GM21447 (cell line): ENCODE results near the gene GOSR1.
"Not testable (repeated sequence)": the region's sequence is repeated elsewhere in the genome, so short reads cannot be mapped to it uniquely, and the experiment has no call there.

Source experiments
- ATAC-seq: cut with Tn5 transposase; IDR thresholded peaks from one replicate; pipeline ENCODE4 v1.9.1; 2021; ENCODE audit not compliant: unreplicated experiment

Gene GOSR1

DNA sequence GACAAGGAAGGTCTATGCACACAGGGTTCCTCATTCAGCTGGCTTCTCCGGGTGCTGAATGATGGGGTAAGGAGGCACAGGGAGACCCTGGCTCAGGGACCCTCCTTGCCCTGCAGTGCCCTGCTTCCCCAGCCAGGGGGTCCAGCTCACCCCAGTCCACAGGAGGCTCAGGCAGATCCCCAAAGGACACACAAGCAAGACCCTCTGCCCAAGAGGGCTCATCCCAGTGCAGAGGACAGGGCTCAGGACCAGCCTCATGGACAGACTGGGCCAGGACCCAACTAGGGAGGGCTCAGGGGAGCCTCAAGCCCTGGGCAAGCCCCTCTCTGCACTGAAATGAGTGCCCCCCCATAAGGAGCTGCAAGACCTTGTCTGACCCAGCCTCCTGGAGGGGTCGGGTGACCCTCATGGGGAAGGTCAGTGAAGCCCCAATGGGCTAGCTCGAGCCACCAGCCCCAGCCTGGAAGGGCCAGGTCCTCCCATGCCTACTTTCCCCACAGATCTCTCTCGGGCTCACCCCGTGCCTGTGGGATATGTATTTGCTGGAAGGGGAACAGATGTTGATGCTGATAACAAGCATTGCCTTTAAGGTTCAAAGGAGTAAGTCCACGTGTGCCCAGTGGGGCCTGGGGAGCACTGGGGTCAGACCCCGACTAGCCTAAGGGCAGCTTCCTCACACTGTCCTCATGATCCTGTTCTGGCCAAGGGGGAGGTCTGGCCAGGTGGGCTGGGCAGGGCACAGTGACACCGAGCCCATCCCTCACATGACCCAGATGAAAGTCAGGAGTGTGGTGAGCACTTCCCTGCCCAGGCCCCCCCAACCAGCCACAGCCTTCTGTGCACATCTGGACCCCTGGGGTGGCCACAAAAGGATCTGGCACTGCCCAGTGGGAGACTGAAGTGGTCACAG lies 83.2 kb downstream of the GOSR1 start:
- ATAC-seq: not testable (repeated sequence)

DNA sequence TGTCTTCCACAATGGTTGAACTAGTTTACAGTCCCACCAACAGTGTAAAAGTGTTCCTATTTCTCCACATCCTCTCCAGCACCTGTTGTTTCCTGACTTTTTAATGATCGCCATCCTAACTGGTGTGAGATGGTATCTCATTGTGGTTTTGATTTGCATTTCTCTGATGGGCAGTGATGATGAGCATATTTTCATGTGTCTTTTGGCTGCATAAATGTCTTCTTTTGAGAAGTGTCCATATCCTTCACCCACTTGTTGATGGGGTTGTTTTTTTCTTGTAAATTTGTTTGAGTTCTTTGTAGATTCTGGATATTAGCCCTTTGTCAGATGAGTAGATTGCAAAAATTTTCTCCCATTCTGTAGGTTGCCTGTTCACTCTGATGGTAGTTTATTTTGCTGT lies 84.6 kb downstream of the GOSR1 start:
- ATAC-seq: not testable (repeated sequence)

DNA sequence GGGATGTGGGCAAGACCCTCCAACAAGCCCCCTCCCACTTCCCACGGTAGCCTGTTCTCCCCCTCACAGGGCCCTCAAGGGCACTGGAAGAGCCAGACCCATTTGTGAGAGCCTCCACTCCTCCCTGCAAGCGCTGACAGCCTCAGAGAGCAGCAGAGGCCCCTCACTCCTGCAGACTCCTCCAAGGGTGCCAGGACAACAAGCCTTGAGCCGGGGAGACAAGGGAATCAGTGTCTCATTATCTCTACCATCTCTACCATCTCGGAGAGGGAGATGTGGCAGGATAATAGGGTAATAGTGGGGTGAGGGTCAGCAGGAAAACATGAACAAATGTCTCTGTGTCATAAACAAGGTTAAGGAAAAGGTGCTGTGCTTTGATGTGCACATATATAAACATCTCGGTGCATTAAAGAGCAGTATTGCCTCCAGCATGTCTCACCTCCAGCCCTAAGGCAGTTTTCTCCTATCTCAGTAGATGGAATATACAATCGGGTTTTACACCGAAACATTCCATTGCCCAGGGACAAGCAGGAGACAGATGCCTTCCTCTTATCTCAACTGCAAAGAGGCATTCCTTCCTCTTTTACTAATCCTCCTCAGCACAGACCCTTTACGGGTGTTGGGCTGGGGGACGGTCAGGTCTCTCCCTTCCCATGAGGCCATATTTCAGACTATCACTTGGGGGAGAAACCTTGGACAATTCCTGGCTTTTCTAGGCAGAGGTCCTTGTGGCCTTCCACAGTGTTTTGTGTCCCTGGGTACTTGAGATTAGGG lies 86.1 kb downstream of the GOSR1 start:
- ATAC-seq: not testable (repeated sequence)

DNA sequence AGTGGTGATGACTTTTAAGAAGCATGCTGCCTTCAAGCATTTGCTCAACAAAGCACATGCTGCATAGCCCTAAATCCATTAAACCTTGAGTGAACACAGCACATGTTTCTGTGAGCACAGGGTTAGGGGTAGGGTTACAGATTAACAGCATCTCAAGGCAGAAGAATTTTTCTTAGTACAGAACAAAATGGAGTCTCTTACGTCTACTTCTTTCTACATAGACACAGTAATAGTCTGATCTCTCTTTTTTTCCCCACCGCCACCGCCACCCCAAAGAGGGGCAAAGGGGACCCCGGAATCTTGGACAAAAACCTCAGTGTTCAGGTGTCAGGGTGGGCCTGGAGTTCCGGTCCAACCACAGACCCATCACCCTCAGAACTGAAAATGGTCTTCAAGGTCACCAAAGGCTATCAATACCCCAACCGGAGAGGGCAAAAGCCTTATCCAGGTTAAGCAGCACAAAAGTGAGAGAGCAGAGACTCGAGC lies 86.7 kb downstream of the GOSR1 start:
- not testable (repeated sequence) for ATAC-seq

DNA sequence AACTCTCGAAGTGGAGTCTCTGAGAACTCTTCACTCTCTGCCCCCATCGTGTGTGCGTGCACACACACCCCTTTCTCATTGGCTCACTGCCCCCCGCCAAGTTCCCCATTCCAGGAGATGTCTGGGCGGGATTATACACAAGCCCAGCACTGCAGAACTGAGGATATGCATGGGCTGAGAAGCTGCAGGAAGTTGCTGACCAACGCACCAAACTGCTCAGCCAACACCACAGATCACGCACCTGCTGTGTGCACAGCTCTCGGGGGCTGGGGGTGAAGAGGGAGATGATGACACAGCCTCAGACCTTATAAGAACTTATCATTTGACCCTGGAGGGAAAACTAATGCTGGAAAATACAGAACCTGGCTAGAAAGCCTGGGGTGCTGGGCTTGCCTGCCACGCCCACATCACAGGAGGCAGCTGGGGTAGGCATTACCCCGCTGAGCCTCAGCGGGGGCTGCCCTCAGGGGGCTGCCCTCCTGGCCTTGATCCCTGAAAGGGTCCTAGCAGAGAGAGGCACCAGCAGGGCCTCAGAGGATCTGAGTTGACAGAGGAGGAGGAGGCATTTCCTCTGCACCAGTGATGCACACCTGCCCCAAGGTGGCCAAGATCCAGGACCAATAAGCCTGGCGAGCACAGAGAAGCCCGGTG lies 87.3 kb downstream of the GOSR1 start:
- not testable (repeated sequence) for ATAC-seq

DNA sequence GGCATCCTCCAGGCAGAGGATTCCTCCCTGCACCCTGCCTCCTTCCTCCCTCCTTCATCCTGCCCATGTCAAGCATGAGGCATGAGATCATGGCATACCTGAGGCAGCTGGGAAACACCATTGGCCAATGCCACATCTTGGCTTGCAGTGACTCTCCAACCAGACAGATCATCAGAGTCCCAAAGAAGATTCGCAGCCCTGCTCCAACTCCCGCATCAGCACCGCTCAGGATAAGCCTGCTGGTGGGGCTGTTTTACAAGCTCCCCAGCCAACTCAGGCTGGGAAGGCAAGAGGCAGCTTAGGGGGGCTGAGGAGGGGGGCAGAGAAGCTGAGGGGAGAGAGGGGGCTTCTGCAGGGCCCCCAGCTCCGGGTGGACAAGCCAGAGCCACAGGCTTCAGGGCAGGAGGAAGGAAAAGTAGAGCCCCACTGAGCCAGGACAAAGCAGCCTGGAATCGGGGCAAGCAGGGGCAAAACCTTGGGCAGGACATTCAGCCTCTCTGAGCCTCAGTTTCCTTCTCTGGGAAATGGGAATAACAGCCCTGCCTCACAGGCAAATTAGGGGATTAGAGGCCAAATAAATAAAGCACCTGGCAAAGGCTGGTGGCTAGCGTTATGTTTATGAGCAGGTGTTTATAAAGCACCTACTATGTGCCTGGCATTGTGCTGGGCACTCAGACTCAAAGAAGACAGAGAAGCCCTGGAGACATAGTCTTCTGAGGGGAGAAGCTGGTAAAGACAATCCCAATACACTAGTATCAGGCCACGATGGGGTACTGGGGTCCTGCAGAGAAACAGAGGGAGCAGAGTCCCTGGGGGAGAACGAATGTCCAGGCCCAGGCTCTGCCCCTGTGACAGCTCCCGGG lies 88.1 kb downstream of the GOSR1 start:
- ATAC-seq: no peak

DNA sequence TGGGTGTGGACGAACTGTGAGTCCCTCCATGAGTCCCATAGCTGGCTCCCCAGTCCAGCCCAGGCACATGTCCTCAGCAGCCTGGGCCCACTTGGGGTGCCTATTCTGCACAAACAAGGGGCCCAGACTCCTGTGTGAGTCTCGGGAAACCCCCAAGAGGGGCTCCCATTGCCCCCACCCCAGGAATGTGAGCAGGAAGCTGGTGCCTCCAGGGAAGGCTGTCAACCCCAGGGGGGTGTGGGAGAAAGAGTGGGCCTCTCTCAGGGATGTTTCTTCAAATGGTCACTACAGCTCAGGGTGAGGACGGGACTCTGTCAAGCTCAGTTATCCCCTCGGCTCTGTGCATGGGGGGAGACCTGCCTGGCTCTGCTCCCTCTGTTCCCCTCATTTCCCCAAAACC lies 88.9 kb downstream of the GOSR1 start:
- ATAC-seq: not testable (repeated sequence)

DNA sequence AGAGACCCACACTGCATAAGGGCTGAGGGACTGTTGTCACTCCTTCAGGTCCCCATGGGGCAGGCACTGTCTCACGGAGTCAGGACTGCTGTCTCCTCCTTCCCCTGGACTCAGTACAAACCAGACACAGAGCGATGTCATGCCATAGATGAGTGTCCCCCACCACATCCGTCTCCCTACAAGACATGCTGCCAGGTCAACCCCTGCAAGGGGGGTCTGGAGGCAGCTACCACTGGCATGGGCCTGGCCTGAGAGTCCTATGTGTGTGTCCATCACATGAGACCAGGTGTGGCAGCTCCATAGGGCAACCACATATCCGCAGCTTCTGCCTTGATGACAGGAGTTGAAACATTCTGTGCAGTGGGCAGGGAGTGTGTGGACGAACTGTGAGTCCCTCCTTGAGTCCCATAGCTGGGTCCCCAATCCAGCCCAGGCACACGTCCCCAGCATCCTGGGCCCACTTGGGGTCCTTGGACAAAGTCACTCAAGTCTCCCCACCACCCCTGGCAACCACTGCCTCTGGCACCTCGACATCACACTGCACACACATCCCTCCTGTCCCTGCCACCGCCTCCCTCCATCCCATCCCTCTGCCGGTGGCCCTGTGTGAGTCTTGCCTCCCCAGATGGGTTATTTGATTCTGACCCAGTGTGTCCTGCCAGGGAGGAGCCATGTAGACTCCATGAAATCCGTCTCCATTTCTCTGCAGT lies 89.5 kb downstream of the GOSR1 start:
- ATAC-seq: not testable (repeated sequence)

DNA sequence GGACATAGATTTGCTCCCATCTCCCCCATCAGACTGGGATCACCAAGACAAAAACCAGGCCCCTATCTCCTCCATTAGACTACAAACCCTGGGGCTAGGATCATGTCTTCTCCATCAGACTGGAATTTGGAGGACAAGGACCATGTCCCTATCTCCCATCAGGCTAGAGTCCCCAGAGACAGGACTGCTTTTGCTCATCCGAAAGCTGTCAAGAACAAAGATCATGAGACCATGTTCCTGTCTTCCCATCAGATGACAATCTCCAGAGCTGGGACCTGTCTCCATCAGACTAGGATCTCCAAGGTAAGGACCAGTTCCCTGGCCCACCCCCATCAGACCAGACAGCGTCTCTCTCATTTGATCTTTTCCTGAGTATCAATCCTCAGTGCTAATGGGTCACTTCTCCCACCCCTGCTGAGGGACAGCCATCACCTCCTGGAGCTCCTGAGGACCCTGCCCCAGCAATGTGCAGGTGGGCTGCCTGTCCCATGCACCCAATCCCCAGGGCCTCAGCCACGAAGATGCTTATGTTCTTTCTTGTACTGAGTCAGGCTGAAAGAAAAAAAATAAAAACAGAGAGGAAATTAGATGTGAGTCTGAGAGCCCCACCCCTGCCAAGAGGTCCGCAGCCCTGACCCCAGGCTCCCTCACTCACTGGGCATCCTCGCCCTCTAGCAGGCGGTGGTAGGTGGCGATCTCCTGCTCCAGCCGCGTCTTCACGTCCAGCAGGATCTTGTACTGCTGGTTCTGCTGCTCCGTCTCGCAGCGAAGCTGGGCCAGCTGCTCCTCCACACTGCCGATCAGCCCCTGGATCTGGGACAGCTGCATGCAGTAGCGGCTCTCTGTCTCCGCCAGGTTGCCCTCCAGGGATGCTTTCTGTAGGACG lies 90.3 kb downstream of the GOSR1 start:
- ATAC-seq: no peak

DNA sequence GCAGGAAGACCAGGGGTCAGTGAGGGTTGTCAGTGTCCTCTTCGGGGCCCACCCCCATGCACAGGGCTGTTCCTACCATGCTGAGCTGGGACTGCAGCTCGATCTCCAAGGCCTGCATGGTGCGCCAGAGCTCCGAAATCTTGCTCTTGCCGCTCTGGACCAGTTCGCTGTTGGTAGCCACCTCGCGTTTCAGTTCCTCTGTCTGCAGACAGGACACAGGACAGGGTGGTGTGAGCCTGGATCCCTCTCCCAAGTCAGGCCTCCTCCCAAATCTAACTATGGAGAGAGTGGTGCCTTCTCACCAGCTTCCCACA lies 90.9 kb downstream of the GOSR1 start:
- no peak for ATAC-seq

DNA sequence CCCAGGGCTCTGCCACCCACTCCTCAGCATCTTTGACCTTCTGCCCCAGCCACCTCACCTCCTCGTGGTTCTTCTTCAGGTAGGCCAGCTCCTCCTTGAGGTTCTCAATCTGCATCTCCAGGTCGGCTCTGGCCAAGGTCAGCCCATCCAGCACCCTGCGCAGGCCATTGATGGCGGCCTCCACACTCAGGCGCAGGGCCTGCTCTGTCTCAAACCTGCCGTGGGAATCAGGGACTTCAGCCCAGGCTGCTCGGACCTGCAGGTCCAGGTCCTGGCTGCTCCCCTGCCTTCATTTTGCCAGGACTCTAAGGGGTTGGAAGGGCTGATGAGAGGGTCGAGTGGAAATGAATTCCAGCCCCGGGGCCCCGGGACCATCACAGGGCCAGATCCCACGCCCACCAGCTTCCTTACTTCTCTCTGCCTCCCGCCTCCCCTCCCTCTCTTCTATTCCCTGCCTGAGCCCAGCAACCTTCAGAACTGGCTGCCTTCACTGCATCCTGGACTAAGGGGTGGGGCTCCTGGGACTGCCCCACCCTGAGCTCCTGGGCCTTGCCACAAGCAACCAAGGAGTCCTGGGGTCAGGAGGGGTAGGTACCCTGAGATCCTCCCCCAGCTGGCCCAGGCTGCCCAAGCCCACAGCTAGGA lies 92.4 kb downstream of the GOSR1 start:
- not testable (repeated sequence) for ATAC-seq

DNA sequence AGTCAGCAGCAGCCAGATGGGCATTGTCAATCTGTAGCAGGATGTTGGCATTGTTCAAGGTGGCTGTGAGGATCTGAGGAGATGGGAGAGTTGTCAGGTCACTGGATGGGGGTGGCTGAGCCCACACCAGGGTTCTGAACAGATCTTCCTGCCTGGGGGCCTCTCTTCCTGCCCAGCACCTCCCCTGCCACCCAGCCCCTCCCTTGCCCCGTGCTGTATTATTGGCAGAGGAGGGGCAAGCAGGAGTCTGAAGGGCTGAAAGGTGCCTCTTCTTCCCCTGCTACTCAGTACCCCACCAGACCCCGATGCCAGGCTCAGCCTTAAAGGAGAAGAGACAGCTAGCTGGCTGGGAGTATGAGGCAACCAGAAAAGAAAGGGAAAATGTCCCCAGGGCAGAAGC lies 93.0 kb downstream of the GOSR1 start:
- ATAC-seq: no peak

DNA sequence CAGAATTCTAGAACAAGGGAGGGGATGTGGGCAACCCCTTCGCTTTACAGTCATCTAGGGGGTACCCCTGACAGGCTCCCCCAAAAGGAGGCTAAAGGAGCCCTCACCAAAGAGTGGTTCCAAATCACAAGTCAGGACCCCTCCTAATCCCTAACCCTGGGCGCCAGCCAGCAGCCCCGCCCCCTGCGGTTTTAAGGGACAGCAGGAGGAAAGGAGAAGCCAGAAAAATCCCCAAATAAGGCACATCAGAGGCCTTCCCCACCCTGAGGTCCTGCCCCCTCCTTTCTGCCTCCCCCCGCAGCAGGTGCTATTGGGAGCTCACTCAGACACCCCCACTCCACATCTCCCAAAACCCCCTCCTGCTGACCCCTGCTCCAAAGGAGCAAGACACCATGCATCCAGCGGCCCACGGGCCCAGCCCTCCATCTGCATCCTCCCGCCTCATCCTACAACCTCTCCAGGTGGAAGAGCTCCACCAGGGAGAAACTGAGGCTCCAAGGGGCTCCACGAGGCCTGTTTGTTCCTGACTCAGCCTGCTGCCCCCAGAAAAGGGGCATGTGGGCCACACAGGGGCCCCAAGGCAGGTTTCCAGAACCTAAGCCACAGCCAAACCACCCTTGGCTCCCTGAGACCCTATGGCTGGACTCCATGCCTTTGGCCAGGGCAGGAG lies 93.5 kb downstream of the GOSR1 start:
- no peak for ATAC-seq

DNA sequence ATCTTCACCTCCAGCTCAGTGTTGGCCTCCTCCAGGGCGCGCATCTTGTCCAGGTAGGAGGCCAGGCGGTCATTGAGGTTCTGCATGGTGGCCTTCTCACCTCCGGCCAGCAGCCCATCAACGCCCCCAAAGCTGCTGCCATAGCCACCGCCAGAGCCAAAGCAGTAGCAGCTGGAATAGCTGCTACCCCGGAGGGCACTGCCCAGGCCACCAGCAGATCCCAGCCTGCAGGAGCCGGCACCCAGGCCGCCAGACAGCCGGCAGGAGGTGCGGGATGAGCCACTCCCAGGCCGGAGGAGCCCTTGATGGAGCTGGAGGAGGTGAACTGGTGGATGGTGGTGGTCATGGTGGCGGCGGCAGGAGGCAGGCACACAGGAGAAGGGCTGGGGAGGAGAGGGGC lies 94.2 kb downstream of the GOSR1 start:
- ATAC-seq: not testable (repeated sequence)

DNA sequence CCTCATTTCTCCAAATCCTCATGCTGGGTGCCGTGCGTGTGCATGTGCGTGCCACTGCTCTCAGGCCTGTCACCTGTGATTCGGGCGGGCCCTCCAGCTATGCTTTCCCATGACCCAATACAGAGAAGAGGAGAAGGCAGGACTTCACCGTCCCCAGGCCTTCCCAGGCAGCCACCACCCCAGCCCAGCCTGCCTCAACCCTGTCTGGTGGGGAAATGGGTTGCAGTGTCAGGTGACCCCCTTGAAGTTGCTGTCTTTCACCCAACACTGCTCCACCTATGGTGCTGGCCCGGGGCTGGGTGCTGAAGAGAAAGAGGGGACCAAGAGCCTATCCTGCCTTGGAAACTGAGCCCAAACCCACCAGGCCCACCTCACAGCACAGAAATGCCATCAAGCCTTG lies 94.7 kb downstream of the GOSR1 start:
- ATAC-seq: no peak

DNA sequence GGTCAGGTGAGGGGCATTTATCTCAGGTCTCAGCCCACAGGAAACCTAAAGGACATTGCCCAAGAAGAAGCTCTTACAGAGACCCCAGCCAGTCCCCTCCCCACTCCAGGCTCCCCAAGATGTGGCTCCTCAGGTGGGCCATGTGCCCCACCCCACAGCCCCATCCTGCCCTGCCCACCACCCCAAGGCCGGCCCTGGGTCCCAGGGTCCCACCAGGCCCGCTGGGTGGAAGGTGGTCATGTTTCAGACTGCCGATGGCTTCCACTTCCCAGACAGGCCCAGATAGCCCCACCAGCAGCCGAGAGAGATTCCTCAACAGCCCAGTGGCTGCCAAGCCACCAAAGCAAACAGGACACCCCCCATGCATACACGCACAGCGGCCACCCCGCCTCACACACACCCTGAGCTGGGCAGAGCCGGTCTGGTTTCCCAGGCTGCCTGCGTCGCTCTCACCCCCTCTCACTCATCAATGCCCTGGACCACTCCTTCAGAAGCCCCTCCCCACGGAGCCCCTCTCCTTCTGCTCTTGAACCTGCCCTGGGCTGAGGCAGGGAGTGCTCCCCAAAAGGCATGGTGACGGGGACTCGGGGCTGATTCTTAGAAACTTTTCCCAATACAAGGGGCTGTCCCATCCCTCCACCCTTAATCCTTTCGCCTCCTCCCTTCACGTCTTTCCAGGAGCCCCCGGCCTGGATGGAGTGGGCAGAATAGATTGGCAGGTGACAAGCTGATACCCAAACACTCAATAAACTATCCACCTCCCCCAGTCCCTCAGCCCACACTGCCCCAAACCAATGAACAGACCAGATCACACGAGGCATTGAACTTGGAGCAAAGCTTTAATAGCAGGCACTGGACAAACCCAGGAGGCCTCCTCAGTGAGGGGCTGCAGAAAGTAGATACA lies 95.7 kb downstream of the GOSR1 start:
- not testable (repeated sequence) for ATAC-seq

DNA sequence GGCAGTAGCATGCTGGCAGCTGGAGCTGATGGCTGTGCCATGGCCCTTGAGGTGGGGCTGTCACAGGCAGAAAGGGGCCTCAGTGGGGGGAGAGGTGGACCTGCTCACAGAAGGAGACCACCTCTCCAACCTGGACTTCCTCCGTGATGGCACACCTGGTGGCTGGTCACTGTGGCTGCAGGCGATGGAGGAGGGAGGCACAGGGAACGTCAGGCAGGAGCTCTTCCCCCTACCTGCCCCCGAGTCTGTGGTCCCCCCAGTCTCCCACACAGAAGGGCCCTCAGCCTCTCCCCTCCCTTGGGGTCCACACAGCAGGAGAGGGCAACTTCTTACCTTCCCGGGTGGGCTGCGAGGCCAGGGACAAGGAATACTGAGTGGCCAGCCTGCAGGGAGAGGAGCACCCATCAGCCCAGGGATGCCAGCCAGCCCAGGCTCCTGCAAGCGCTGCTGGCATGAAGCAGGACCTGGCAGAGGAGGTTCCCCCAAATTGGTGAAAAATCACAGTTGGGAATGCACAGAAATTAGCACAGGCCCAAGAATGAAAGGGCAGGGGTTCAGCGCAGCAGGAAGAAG lies 96.5 kb downstream of the GOSR1 start:
- no peak for ATAC-seq
